Epithelial cell of esophagus (primary cell): ENCODE results near the gene ENTPD6.

Experiments used
- DNase-seq: peaks from one replicate; pipeline ENCODE4 v3.0.0; 2010; ENCODE audit warnings: low read depth
- H3K4me3 ChIP-seq: 2 replicates; pipeline ENCODE4 v1.5.1; 2011; ENCODE audit warnings: mild to moderate bottlenecking, low read length, control low read depth
- TF ChIP-seq, protein P1 (sequence below): IDR thresholded peaks from 2 replicates; pipeline ENCODE4 v1.5.1; 2011; ENCODE audit warnings: low read depth, mild to moderate bottlenecking, low read length, control low read depth, inconsistent platforms; ENCODE audit not compliant: insufficient read depth; ENCODE audit errors: missing control alignments

ENTPD6 gene

DNA sequence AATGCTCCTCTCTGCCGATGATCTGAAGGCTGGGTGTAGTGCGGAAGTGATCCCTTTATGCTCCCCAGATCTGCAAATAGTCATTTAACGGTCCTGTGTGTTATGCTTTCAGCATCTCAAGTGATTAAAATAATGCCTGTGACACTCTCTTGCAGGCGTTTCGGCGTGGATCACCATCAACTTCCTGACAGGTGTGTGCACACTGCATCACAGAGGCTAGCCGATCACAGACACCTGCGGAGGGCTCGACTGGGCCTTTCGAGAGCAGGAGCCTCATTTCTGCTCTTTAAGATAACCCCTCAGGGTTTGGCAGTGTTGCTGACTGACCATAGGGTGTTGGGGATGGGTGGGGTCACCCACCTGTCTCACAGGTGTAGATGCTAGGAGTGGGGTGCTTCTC lies 20.0 kb downstream of the ENTPD6 start:
- H3K4me3 ChIP-seq = no peak overlapping the region
- TF ChIP-seq, protein P1, sequence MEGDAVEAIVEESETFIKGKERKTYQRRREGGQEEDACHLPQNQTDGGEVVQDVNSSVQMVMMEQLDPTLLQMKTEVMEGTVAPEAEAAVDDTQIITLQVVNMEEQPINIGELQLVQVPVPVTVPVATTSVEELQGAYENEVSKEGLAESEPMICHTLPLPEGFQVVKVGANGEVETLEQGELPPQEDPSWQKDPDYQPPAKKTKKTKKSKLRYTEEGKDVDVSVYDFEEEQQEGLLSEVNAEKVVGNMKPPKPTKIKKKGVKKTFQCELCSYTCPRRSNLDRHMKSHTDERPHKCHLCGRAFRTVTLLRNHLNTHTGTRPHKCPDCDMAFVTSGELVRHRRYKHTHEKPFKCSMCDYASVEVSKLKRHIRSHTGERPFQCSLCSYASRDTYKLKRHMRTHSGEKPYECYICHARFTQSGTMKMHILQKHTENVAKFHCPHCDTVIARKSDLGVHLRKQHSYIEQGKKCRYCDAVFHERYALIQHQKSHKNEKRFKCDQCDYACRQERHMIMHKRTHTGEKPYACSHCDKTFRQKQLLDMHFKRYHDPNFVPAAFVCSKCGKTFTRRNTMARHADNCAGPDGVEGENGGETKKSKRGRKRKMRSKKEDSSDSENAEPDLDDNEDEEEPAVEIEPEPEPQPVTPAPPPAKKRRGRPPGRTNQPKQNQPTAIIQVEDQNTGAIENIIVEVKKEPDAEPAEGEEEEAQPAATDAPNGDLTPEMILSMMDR = no peak
- no peak for DNase-seq

DNA sequence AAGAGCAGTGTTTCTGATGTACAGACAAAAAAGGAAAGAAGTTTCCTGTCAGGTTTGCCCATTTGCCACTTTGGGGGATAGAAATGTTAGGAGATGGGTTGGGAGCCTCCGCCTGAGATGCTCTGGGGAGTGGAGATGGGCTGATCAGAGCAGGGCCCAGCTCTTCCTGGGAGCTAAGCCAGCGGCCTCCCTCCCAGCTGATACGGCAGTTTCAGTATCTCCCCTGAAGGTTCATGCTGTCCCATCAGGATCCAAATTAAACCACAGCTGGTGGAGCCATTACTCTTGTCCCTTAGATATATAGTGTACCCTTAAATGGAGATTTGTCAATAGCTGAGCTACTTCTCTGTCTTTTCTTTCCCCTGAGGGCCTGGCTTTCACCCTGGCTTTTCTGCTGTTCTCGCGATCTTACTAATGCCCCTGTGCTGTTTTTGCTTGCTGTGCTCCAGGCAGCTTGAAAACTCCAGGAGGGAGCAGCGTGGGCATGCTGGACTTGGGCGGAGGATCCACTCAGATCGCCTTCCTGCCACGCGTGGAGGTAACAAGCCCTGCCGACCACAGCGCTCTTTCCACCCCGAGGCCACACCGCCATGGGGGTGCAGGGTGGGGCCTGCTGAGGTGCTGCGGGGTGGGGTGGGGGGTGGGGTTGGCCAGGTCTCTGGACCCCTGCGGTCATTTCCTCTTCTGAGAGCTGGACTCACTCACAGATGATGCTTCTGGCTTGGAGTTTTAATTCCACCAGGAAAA lies 20.9 kb downstream of the ENTPD6 start:
- H3K4me3 ChIP-seq = no peak overlapping the region
- TF ChIP-seq, protein P1 = no peak
- no peak for DNase-seq

DNA sequence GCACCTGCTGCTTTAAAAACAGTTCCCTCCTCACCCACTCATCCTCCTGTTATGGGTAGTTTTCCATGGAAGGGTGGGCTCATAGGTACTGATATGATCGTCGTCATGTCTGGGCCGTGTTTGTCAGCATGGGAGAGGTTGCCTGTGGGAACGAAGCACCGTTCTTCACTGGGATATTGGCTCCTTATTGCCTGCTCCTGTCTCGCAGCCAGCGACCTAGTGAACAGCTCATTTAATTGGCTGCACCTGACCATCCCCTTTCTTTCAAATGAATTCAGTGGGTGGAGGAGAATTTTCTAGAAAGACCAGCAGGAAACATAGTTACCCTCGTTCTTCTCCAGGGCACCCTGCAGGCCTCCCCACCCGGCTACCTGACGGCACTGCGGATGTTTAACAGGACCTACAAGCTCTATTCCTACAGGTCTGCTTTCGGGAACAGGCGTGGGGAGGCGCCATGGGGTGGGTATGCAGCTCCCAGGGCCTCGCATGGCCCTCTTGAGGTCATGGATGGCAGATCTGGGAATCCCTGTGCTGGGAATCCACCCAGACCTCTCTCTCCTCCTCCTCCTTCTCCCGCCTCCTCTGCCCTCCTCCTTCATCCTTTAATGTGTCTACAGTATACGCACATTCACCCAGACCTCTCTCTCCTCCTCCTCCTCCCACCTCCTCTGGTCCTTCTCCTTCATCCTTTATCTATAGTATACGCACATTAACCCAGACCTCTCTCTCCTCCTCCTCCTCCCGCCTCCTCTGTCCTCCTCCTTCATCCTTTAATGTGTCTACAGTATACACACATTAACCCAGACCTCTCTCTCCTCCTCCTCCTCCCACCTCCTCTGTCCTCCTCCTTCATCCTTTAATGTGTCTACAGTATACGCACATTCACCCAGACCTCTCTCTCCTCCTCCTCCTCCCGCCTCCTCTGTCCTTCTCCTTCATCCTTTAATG lies 21.9 kb downstream of the ENTPD6 start:
- no peak overlapping the region for H3K4me3 ChIP-seq
- TF ChIP-seq, protein P1 = no peak
- no peak for DNase-seq

DNA sequence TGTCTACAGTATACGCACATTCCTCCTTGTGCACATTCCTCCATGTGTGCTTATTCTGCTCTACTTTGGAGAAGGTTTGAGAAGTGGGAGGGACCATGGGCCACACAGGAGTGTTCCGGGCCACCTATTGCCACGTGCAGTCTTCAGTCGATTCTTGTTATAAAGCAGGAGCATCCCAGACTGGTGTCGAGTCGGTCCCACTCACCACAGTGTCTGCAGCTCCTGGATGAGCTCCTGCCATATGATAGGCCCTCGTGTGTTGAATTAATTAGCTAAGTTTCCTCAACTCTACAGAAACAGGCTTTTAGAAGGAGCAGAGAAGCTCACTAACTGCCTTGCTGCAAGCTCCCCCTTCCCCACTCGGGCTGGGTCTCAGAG lies 22.6 kb downstream of the ENTPD6 start:
- DNase-seq = no peak
- TF ChIP-seq, protein P1 = no peak
- H3K4me3 ChIP-seq = no peak overlapping the region

DNA sequence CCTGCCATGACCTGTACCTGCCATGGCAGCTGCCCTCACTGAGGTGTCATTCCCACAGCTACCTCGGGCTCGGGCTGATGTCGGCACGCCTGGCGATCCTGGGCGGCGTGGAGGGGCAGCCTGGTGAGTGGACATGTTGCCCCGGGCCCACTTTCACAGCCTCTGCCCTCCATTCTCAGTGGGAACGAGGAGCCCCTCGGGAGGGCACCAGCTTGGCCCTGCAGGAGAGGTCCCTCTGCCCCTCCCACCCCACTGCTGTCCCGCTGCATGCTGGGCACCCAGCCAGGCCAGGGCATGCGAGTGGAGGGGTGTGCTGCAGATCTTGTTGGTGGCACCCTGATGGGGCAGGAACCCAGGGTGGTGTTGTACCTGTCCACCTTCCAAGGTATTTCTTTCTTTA lies 23.0 kb downstream of the ENTPD6 start:
- no peak for DNase-seq
- H3K4me3 ChIP-seq = no peak overlapping the region
- TF ChIP-seq, protein P1 = no peak

DNA sequence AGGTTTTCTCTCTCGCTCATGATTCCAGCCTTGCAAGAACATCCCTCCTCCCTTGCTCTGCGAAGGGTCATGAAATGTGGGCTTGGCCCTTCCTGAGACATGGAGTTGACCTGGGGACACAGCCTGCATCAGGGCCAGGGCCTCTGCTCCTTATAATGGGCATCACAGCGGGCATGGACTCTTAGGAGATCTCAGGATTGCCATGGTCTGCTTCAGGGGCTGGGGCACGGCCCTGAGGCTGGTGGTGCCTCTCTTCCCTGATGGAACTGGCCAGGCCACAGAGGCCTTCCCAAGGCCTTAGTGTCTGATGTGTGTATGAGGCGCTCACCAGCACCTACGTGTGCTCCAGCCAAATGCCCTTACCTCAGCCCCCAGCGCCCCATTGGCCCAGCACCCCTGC lies 23.9 kb downstream of the ENTPD6 start:
- TF ChIP-seq, protein P1 = no peak
- H3K4me3 ChIP-seq = no peak overlapping the region
- no peak for DNase-seq
